DOHH2 (cell line): ENCODE results near the gene CMPK2.
"Not testable (repeated sequence)": the region's sequence is repeated elsewhere in the genome, so short reads cannot be mapped to it uniquely, and the experiment has no call there.

Experiments
- H3F3A ChIP-seq: fragments of 200-600 bp; sonication (generic), shearing (Covaris generic); 2 replicates; pipeline ENCODE4 v1.6.0; 2016; ENCODE audit warnings: antibody characterized with exemption, mild to moderate bottlenecking; ENCODE audit not compliant: control insufficient read depth, insufficient read depth
- H3K27ac ChIP-seq: fragments of 200-600 bp; sonication (generic); 2 replicates; pipeline ENCODE4 v1.5.1; 2014; ENCODE audit warnings: low read depth, mild to moderate bottlenecking, low read length, moderate library complexity
- H3K27me3 ChIP-seq: fragments of 200-600 bp; sonication (generic); 2 replicates; pipeline ENCODE4 v1.6.1; 2014; ENCODE audit warnings: mild to moderate bottlenecking, low read length, mixed read lengths; ENCODE audit not compliant: control insufficient read depth
- H3K36me3 ChIP-seq: fragments of 200-600 bp; sonication (generic); 2 replicates; pipeline ENCODE4 v1.6.1; 2014; ENCODE audit warnings: mild to moderate bottlenecking, low read length, moderate library complexity, mixed read lengths; ENCODE audit not compliant: control insufficient read depth
- H3K4me1 ChIP-seq: fragments of 200-600 bp; sonication (generic); 2 replicates; pipeline ENCODE4 v1.6.1; 2014; ENCODE audit warnings: mild to moderate bottlenecking, low read length, mixed read lengths; ENCODE audit not compliant: control insufficient read depth
- H3K4me2 ChIP-seq: fragments of 200-600 bp; sonication (generic); 2 replicates; pipeline ENCODE4 v1.6.0; 2014; ENCODE audit warnings: mild to moderate bottlenecking, low read length, moderate library complexity
- H3K4me3 ChIP-seq: fragments of 200-600 bp; sonication (generic); 2 replicates; pipeline ENCODE4 v1.5.1; 2014; ENCODE audit warnings: mild to moderate bottlenecking, low read length, mixed read lengths
- H3K79me2 ChIP-seq: fragments of 200-600 bp; sonication (generic); 2 replicates; pipeline ENCODE4 v1.6.1; 2014; ENCODE audit warnings: mild to moderate bottlenecking, low read length, mixed read lengths; ENCODE audit not compliant: control insufficient read depth
- H3K9me2 ChIP-seq: fragments of 200-600 bp; sonication (generic); replicated peaks from 2 replicates; pipeline ENCODE4 v1.6.1; 2014; ENCODE audit warnings: mild to moderate bottlenecking, low read length, mixed read lengths; ENCODE audit not compliant: control insufficient read depth
- H3K9me3 ChIP-seq: fragments of 200-600 bp; sonication (generic); 2 replicates; pipeline ENCODE4 v1.6.1; 2014; ENCODE audit warnings: antibody characterized with exemption, low read length, mixed read lengths; ENCODE audit not compliant: control insufficient read depth, insufficient read depth
- H4K20me1 ChIP-seq: fragments of 200-600 bp; sonication (generic); 2 replicates; pipeline ENCODE4 v1.6.0; 2014; ENCODE audit warnings: low read depth, mild to moderate bottlenecking, antibody characterized with exemption, low read length, moderate library complexity; ENCODE audit not compliant: control insufficient read depth, insufficient read depth
- CTCF ChIP-seq: fragments of 200-600 bp; sonication (generic); IDR thresholded peaks from one replicate; pipeline ENCODE4 v1.5.1; 2014; ENCODE audit warnings: antibody characterized with exemption, mild to moderate bottlenecking, low read depth, low read length; ENCODE audit not compliant: poor library complexity, severe bottlenecking
- EZH2phosphoT487 ChIP-seq: fragments of 200-600 bp; sonication (generic); IDR thresholded peaks from 2 replicates; pipeline ENCODE4 v1.6.1; 2017; ENCODE audit warnings: borderline replicate concordance, mild to moderate bottlenecking, antibody characterized with exemption, low read length, moderate library complexity, mixed read lengths

Gene CMPK2

GRCh38 chr2:6908291-6908690 is 42.6 kb upstream of the CMPK2 start:
- Histone ChIP-seq H3K9me3 (no peaks in the 10 kb centered on the region), H4K20me1 (no peaks in the 10 kb centered on the region), H3K4me1 (peaks cover 20% of the 10 kb centered on the region), H3K4me2 (no peak overlapping the region), H3K27ac (no peak overlapping the region), H3F3A (no peaks in the 10 kb centered on the region), H3K4me3 (no peak overlapping the region), H3K36me3 (no peaks in the 10 kb centered on the region), H3K79me2 (no peaks in the 10 kb centered on the region), H3K27me3 (no peaks in the 10 kb centered on the region), H3K9me2 (no peaks in the 10 kb centered on the region)
- TF ChIP-seq CTCF, result no peak
- no peak for TF ChIP-seq EZH2phosphoT487

- no peak overlapping the region for H3K4me3 ChIP-seq
- TF ChIP-seq CTCF, result no peak
- TF ChIP-seq EZH2phosphoT487, result no peak
- no peaks in the 10 kb centered on the region for H3F3A ChIP-seq
Observed at GRCh38 chr2:6906165-6906741, 40.5 kb upstream of the CMPK2 start.

GRCh38 chr2:6905668-6906067 is 40.0 kb upstream of the CMPK2 start:
- H3K9me3 ChIP-seq, result no peaks in the 10 kb centered on the region
- no peaks in the 10 kb centered on the region for H3K9me2 ChIP-seq
- no peak for TF ChIP-seq EZH2phosphoT487
- no peak for TF ChIP-seq CTCF
- no peaks in the 10 kb centered on the region for H3K79me2 ChIP-seq
- no peak overlapping the region for H3K27ac ChIP-seq
- H3K4me2 ChIP-seq, result no peak overlapping the region
- H3K36me3 ChIP-seq, result no peaks in the 10 kb centered on the region
- H3K27me3 ChIP-seq, result no peaks in the 10 kb centered on the region
- no peaks in the 10 kb centered on the region for H4K20me1 ChIP-seq
- H3F3A ChIP-seq, result no peaks in the 10 kb centered on the region
- H3K4me3 ChIP-seq, result no peak overlapping the region
- H3K4me1 ChIP-seq, result peaks cover 19% of the 10 kb centered on the region

More at GRCh38 chr2:6906165-6906741, 40.5 kb upstream of the CMPK2 start:
- Histone ChIP-seq H3K27ac (no peak overlapping the region), H3K9me2 (no peaks in the 10 kb centered on the region), H3K79me2 (no peaks in the 10 kb centered on the region), H3K4me2 (no peak overlapping the region), H3K27me3 (no peaks in the 10 kb centered on the region), H3K4me1 (peaks cover 20% of the 10 kb centered on the region), H3K36me3 (no peaks in the 10 kb centered on the region), H3K9me3 (no peaks in the 10 kb centered on the region), H4K20me1 (no peaks in the 10 kb centered on the region)

GRCh38 chr2:6902581-6902980 is 36.9 kb upstream of the CMPK2 start:
- H3K4me2 ChIP-seq, H3K9me2 ChIP-seq, H3F3A ChIP-seq, H3K36me3 ChIP-seq, H4K20me1 ChIP-seq, H3K9me3 ChIP-seq, H3K4me1 ChIP-seq, H3K27ac ChIP-seq, H3K4me3 ChIP-seq, H3K27me3 ChIP-seq, H3K79me2 ChIP-seq: not testable (repeated sequence)
